Measurements from ENCODE around the gene PCDHGB5. TPM values are rescaled to one million over a fixed set of nuclear protein-coding genes. Genes with fewer than 3 reads are reported as not detected.

The PCDHGB5 gene
- total RNA-seq, 1 donor from 2014 or later = 6.0 TPM

- TF ChIP-seq CTCF (IDR thresholded peaks at IDR 0.05; ENCODE audit: borderline replicate concordance) = no peak
- no peak overlapping the region for H3K27ac ChIP-seq (replicated peaks)
- H3K36me3 ChIP-seq = peaks cover 30% of the 10 kb centered on the region
- no peaks in the 10 kb centered on the region for H3K27me3 ChIP-seq (ENCODE audit: low read depth)
- intact Hi-C loops (cut with micrococcal nuclease) = no loop called here
- H3K4me1 ChIP-seq = peaks cover 37% of the 10 kb centered on the region
- peaks cover 99% of the 10 kb centered on the region for H3K9me3 ChIP-seq (replicated peaks)
- no peak for DNase-seq
- H3K4me3 ChIP-seq = no peak overlapping the region
Observed at GRCh38 chr5:141362719-141363118, 35.0 kb upstream of the PCDHGB5 start.

GRCh38 chr5:141363952-141364660 lies 33.6 kb upstream of the PCDHGB5 start, which contains the start of gene PCDHGA5:
TSS of gene PCDHGA5 (plus strand) at chr5:141364162. CDS start at chr5:141364331, 169 bp downstream.
- DNase-seq = no peak
- Histone ChIP-seq H3K36me3 (peaks cover 30% of the 10 kb centered on the region), H3K9me3 (replicated peaks) (peaks cover 98% of the 10 kb centered on the region), H3K27me3 (ENCODE audit: low read depth) (no peaks in the 10 kb centered on the region), H3K4me3 (peak within 1 kb of the TSS; percentile 47), H3K27ac (replicated peaks) (peak within 1 kb of the TSS; percentile 45), H3K4me1 (peaks cover 42% of the 10 kb centered on the region)
- TF ChIP-seq CTCF (IDR thresholded peaks at IDR 0.05; ENCODE audit: borderline replicate concordance) = peak; percentile 51
- intact Hi-C loops (cut with micrococcal nuclease) = no loop called here

- Histone ChIP-seq H3K27ac (replicated peaks) (no peak overlapping the region), H3K4me3 (no peak overlapping the region), H3K36me3 (peaks cover 30% of the 10 kb centered on the region), H3K9me3 (replicated peaks) (peaks cover 98% of the 10 kb centered on the region), H3K4me1 (peaks cover 43% of the 10 kb centered on the region), H3K27me3 (ENCODE audit: low read depth) (no peaks in the 10 kb centered on the region)
- intact Hi-C loops (cut with micrococcal nuclease) = no loop called here
- no peak for DNase-seq
- no peak for TF ChIP-seq CTCF (IDR thresholded peaks at IDR 0.05; ENCODE audit: borderline replicate concordance)
Observed at GRCh38 chr5:141366016-141366896, 31.5 kb upstream of the PCDHGB5 start.

- TF ChIP-seq CTCF (IDR thresholded peaks at IDR 0.05; ENCODE audit: borderline replicate concordance) = peak; percentile 64
- Histone ChIP-seq H3K4me1 (peaks cover 59% of the 10 kb centered on the region), H3K27ac (replicated peaks) (peak within 1 kb of the TSS; percentile 66), H3K36me3 (peaks cover 39% of the 10 kb centered on the region), H3K9me3 (replicated peaks) (peaks cover 99% of the 10 kb centered on the region), H3K27me3 (ENCODE audit: low read depth) (no peaks in the 10 kb centered on the region), H3K4me3 (peak within 1 kb of the TSS; percentile 57)
- intact Hi-C loops (cut with micrococcal nuclease) = no loop called here
- DNase-seq = peak; percentile 56
Observed at GRCh38 chr5:141369994-141370848, 27.5 kb upstream of the PCDHGB5 start, which contains the start of gene PCDHGB3. TSS of gene PCDHGB3 (plus strand) at chr5:141370242. CDS start at chr5:141370395, 153 bp downstream.
